HepG2 (cell line): ENCODE results near the gene RECQL. TPM values are rescaled to one million over a fixed set of nuclear protein-coding genes. Genes with fewer than 3 reads are reported as not detected.
A peak's percentile ranks its signal among the peaks of the same experiment; 100 is the strongest.

Source experiments
- AKAP8 ChIP-seq: sonication (generic); formaldehyde crosslinking; IDR thresholded peaks from 2 replicates; pipeline ENCODE4 v1.5.1; 2020; ENCODE audit warnings: mild to moderate bottlenecking, missing genetic modification reagents
- ARID2 ChIP-seq: sonication (generic); formaldehyde crosslinking; IDR thresholded peaks from 2 replicates; pipeline ENCODE4 v1.8.1; 2022; ENCODE audit warnings: mild to moderate bottlenecking, missing genetic modification reagents, borderline replicate concordance
- DR1 ChIP-seq: sonication (generic); formaldehyde crosslinking; IDR thresholded peaks from 2 replicates; pipeline ENCODE4 v1.8.0; 2021; ENCODE audit warnings: mild to moderate bottlenecking, missing genetic modification reagents, inconsistent platforms
- FOXA1 ChIP-seq, 2 experiments: fragments of 450-650 bp in 1 of 2; sonication (generic) in 1 of 2; formaldehyde crosslinking in 1 of 2; IDR thresholded peaks; 2 replicates each; pipeline versions ENCODE4 v1.4.0 to v1.6.1; 2016 to 2020; ENCODE audit warnings: missing genetic modification reagents in 1 of 2
- FOXK1 ChIP-seq: sonication (generic); formaldehyde crosslinking; IDR thresholded peaks from 2 replicates; pipeline ENCODE4 v1.4.0; 2020; ENCODE audit warnings: low read depth, missing genetic modification reagents, borderline replicate concordance
- JUN ChIP-seq: sonication (generic); formaldehyde crosslinking; IDR thresholded peaks from 2 replicates; pipeline ENCODE4 v1.4.0; 2020; ENCODE audit warnings: mild to moderate bottlenecking, missing genetic modification reagents
- KLF11 ChIP-seq: IDR thresholded peaks from 2 replicates; pipeline ENCODE4 v1.6.1; 2016; ENCODE audit warnings: missing compliant biosample characterization
- PAF1 ChIP-seq: IDR thresholded peaks from 2 replicates; pipeline ENCODE4 v1.6.1; 2016; ENCODE audit warnings: missing genetic modification reagents, missing compliant biosample characterization
- PHF8 ChIP-seq: sonication (generic); formaldehyde crosslinking; IDR thresholded peaks from 2 replicates; pipeline ENCODE4 v1.5.0; 2020; ENCODE audit warnings: missing genetic modification reagents
- RBAK ChIP-seq: sonication (generic); formaldehyde crosslinking; IDR thresholded peaks from 2 replicates; pipeline ENCODE4 v1.5.1; 2020; ENCODE audit warnings: mild to moderate bottlenecking, missing genetic modification reagents
- SMYD3 ChIP-seq: sonication (generic); formaldehyde crosslinking; IDR thresholded peaks from 2 replicates; pipeline ENCODE4 v1.8.1; 2023; ENCODE audit warnings: mild to moderate bottlenecking, missing genetic modification reagents
- SP4 ChIP-seq: sonication (generic); formaldehyde crosslinking; IDR thresholded peaks from 2 replicates; pipeline ENCODE4 v1.8.1; 2023; ENCODE audit warnings: mild to moderate bottlenecking, missing genetic modification reagents
- ZMYM4 ChIP-seq: sonication (generic); formaldehyde crosslinking; IDR thresholded peaks from 2 replicates; pipeline ENCODE4 v1.8.1; 2023; ENCODE audit warnings: mild to moderate bottlenecking, missing genetic modification reagents
- ZNF282 ChIP-seq: fragments of 450-650 bp; IDR thresholded peaks from 2 replicates; pipeline ENCODE4 v1.6.1; 2018; ENCODE audit not compliant: partially characterized antibody
- ZNF296 ChIP-seq: sonication (generic); formaldehyde crosslinking; conservative IDR thresholded peaks from 2 replicates; pipeline ENCODE4 v1.5.0; 2020; ENCODE audit warnings: mild to moderate bottlenecking, missing genetic modification reagents
- ZNF839 ChIP-seq: sonication (generic); formaldehyde crosslinking; IDR thresholded peaks from 2 replicates; pipeline ENCODE4 v1.4.0; 2020; ENCODE audit warnings: missing genetic modification reagents, mild to moderate bottlenecking, borderline replicate concordance
- polyA plus RNA-seq, 8 experiments: library from polyadenylated mRNA; depleted of rRNA in 3 of 8; stranded (reverse) in 7 of 8; unstranded in 1 of 8; fragments of >200 nt; fragmentation: Illumina TruSeq in 4 of 8; extraction: Trizol in 4 of 8; gene quantifications; 2 replicates each; pipeline versions ENCODE4 v1.2.1 to v1.2.3, GENCODE V29; 2011 to 2016; ENCODE audit warnings: low read depth in 4 of 8, missing spikeins in 1 of 8, mixed read lengths in 1 of 8; ENCODE audit not compliant: insufficient read depth in 1 of 8
- total RNA-seq, 5 experiments: library from RNA; depleted of rRNA; stranded (reverse); fragments of >200 nt; fragmentation: Illumina TruSeq; extraction: Trizol; gene quantifications; 2 replicates each; pipeline ENCODE4 v1.2.3, GENCODE V29; 2016; ENCODE audit warnings: low read depth in 1 of 5
- TF ChIP-seq, protein P1 (sequence below): sonication (generic); formaldehyde crosslinking; IDR thresholded peaks from 2 replicates; pipeline ENCODE4 v1.5.0; 2020; ENCODE audit warnings: mild to moderate bottlenecking, missing genetic modification reagents
- TF ChIP-seq, protein P2 (sequence below): sonication (generic); formaldehyde crosslinking; IDR thresholded peaks from 2 replicates; pipeline ENCODE4 v1.8.0; 2022; ENCODE audit warnings: mild to moderate bottlenecking, missing genetic modification reagents; ENCODE audit not compliant: insufficient replicate concordance
- TF ChIP-seq, protein P3 (sequence below): sonication (generic); formaldehyde crosslinking; IDR thresholded peaks from 2 replicates; pipeline ENCODE4 v1.5.1; 2020; ENCODE audit warnings: missing genetic modification reagents, mild to moderate bottlenecking, borderline replicate concordance
- TF ChIP-seq, protein P4 (sequence below): IDR thresholded peaks from 2 replicates; pipeline ENCODE4 v1.6.1; 2016; ENCODE audit warnings: control low read depth
- TF ChIP-seq, protein P5 (sequence below): sonication (generic); formaldehyde crosslinking; IDR thresholded peaks from 2 replicates; pipeline ENCODE4 v1.5.0; 2020; ENCODE audit warnings: missing genetic modification reagents, mild to moderate bottlenecking, borderline replicate concordance

The RECQL gene
- total and polyA plus RNA-seq, 2 of the 13 experiments (the other 11 are each of a cell fraction or from before 2014, with no cell fraction given) = 7.2 to 41.5 TPM

DNA sequence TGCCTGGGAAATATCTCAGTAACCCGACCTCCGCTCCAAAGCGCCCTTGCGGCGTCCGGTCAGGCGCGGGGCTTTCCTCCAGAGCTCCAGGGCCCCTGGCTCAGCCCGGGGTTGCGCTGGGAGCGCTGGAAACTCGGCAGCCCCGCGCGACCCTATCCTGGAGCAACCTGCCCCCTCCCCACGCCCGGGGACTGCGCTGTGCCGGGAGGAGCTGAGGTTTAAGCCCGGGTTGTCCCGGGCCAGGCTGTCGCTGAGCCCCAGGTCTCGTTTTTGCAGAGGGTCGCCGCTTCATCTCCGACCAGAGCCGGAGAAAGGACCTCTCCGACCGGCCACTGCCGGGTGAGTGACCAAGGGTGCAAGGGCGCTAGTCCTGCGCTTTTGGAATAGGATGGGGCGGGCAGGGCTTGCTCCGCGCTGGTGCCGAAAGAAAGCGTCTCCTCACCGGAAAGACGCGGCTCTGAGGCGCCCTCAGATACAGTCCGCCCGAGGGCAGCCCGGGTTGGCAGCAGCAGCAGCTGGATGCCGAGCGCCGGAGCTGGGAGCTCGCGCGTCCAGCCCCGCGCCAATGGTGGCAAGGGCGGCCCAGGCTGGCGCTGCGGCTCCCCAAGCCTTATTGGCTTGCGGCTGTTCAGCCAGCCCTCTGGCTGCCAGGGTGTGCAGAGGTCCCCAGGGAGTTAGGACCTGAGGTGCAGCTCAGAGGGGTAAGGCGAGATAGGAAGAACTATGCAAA, 26.2 kb upstream of the RECQL start (continued):
- TF ChIP-seq FOXK1 (CRISPR knock-in tag) (no peak), RBAK (no peak), FOXA1 (IDR thresholded peaks at IDR 0.05) (no peak), FOXA1 (CRISPR knock-in tag; IDR thresholded peaks at IDR 0.05) (no peak), SMYD3 (CRISPR knock-in tag) (no peak), AKAP8 (CRISPR knock-in tag) (no peak), PAF1 (no peak), JUN (CRISPR knock-in tag) (no peak), ZMYM4 (no peak), ZNF839 (CRISPR knock-in tag) (no peak), ZNF282 (no peak), ARID2 (no peak), PHF8 (CRISPR knock-in tag) (0 out of 2 replicates have a peak, but pooled peaks have one; percentile 21), ZNF296 (CRISPR knock-in tag) (no peak), DR1 (CRISPR knock-in tag) (no peak), KLF11 (no peak), SP4 (CRISPR knock-in tag) (no peak)
- TF ChIP-seq, protein P1, sequence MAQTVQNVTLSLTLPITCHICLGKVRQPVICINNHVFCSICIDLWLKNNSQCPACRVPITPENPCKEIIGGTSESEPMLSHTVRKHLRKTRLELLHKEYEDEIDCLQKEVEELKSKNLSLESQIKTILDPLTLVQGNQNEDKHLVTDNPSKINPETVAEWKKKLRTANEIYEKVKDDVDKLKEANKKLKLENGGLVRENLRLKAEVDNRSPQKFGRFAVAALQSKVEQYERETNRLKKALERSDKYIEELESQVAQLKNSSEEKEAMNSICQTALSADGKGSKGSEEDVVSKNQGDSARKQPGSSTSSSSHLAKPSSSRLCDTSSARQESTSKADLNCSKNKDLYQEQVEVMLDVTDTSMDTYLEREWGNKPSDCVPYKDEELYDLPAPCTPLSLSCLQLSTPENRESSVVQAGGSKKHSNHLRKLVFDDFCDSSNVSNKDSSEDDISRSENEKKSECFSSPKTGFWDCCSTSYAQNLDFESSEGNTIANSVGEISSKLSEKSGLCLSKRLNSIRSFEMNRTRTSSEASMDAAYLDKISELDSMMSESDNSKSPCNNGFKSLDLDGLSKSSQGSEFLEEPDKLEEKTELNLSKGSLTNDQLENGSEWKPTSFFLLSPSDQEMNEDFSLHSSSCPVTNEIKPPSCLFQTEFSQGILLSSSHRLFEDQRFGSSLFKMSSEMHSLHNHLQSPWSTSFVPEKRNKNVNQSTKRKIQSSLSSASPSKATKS (CRISPR knock-in tag) = no peak
- TF ChIP-seq, protein P2, sequence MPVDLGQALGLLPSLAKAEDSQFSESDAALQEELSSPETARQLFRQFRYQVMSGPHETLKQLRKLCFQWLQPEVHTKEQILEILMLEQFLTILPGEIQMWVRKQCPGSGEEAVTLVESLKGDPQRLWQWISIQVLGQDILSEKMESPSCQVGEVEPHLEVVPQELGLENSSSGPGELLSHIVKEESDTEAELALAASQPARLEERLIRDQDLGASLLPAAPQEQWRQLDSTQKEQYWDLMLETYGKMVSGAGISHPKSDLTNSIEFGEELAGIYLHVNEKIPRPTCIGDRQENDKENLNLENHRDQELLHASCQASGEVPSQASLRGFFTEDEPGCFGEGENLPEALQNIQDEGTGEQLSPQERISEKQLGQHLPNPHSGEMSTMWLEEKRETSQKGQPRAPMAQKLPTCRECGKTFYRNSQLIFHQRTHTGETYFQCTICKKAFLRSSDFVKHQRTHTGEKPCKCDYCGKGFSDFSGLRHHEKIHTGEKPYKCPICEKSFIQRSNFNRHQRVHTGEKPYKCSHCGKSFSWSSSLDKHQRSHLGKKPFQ (CRISPR knock-in tag) = no peak
- TF ChIP-seq, protein P3, sequence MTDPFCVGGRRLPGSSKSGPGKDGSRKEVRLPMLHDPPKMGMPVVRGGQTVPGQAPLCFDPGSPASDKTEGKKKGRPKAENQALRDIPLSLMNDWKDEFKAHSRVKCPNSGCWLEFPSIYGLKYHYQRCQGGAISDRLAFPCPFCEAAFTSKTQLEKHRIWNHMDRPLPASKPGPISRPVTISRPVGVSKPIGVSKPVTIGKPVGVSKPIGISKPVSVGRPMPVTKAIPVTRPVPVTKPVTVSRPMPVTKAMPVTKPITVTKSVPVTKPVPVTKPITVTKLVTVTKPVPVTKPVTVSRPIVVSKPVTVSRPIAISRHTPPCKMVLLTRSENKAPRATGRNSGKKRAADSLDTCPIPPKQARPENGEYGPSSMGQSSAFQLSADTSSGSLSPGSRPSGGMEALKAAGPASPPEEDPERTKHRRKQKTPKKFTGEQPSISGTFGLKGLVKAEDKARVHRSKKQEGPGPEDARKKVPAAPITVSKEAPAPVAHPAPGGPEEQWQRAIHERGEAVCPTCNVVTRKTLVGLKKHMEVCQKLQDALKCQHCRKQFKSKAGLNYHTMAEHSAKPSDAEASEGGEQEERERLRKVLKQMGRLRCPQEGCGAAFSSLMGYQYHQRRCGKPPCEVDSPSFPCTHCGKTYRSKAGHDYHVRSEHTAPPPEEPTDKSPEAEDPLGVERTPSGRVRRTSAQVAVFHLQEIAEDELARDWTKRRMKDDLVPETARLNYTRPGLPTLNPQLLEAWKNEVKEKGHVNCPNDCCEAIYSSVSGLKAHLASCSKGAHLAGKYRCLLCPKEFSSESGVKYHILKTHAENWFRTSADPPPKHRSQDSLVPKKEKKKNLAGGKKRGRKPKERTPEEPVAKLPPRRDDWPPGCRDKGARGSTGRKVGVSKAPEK (CRISPR knock-in tag) = peak; percentile 62; the same call in 1 of the 2 replicates
- TF ChIP-seq, protein P4, sequence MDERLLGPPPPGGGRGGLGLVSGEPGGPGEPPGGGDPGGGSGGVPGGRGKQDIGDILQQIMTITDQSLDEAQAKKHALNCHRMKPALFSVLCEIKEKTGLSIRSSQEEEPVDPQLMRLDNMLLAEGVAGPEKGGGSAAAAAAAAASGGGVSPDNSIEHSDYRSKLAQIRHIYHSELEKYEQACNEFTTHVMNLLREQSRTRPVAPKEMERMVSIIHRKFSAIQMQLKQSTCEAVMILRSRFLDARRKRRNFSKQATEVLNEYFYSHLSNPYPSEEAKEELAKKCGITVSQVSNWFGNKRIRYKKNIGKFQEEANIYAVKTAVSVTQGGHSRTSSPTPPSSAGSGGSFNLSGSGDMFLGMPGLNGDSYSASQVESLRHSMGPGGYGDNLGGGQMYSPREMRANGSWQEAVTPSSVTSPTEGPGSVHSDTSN (CRISPR knock-in tag) = no peak
- TF ChIP-seq, protein P5, sequence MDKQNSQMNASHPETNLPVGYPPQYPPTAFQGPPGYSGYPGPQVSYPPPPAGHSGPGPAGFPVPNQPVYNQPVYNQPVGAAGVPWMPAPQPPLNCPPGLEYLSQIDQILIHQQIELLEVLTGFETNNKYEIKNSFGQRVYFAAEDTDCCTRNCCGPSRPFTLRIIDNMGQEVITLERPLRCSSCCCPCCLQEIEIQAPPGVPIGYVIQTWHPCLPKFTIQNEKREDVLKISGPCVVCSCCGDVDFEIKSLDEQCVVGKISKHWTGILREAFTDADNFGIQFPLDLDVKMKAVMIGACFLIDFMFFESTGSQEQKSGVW (CRISPR knock-in tag) = no peak
